Purkinje cell (primary cell): Measurements from ENCODE around the gene ASNSD1. TPM values are rescaled to one million over a fixed set of nuclear protein-coding genes. Genes with fewer than 3 reads are reported as not detected.

Experiments
- polyA plus RNA-seq: library from polyadenylated mRNA; unstranded; fragments of >200 nt; fragmentation: Nextera tagmentation; gene quantifications from 2 replicates; pipeline ENCODE4 v1.2.1, GENCODE V29; 2014

The ASNSD1 gene
- polyA plus RNA-seq: 126 and 127 TPM in 2 replicates

GRCh38 chr2:189661148-189661956 is at the start of gene ASNSD1:
ASNSD1 (plus strand) TSS chr2:189661459; CDS start chr2:189666133, 4,674 bp downstream.

GRCh38 chr2:189674374-189675112 is 13.3 kb downstream of the ASNSD1 start, which contains the start of gene ANKAR:
ANKAR (plus strand) TSS chr2:189674670; CDS start chr2:189676491, 1,821 bp downstream.

Other genes with a start within 250 kb of the ASNSD1 start
- 26.2 and 27.2 TPM in 2 replicates for gene WDR75, start 220.0 kb upstream of the ASNSD1 start, polyA plus RNA-seq
- gene SLC40A1, start 80.7 kb upstream of the ASNSD1 start, polyA plus RNA-seq: 0.24 and 1.4 TPM in 2 replicates
- gene ANKAR, start 13.2 kb downstream of the ASNSD1 start, polyA plus RNA-seq: 1.5 and 4.1 TPM in 2 replicates
- 30.2 and 32.6 TPM in 2 replicates for gene OSGEPL1, start 101.3 kb downstream of the ASNSD1 start, polyA plus RNA-seq
- gene ORMDL1, start 122.9 kb downstream of the ASNSD1 start, polyA plus RNA-seq: 346 and 348 TPM in 2 replicates
- 21.7 and 27.8 TPM in 2 replicates for gene PMS1, start 123.0 kb downstream of the ASNSD1 start, polyA plus RNA-seq